GM12892 (cell line): ENCODE measurements around the gene MYO10.

Source experiments
- POLR2A ChIP-seq: IDR thresholded peaks from 2 replicates; pipeline ENCODE4 v1.6.1; 2011; ENCODE audit warnings: low read depth, low read length, control low read depth
- POLR2AphosphoS5 ChIP-seq: IDR thresholded peaks from 2 replicates; pipeline ENCODE4 v1.6.1; 2011; ENCODE audit warnings: low read depth, low read length, control low read depth
- TAF1 ChIP-seq: IDR thresholded peaks from 2 replicates; pipeline ENCODE4 v1.6.1; 2011; ENCODE audit warnings: low read depth, mild to moderate bottlenecking, control low read depth, low read length, borderline replicate concordance

DNA sequence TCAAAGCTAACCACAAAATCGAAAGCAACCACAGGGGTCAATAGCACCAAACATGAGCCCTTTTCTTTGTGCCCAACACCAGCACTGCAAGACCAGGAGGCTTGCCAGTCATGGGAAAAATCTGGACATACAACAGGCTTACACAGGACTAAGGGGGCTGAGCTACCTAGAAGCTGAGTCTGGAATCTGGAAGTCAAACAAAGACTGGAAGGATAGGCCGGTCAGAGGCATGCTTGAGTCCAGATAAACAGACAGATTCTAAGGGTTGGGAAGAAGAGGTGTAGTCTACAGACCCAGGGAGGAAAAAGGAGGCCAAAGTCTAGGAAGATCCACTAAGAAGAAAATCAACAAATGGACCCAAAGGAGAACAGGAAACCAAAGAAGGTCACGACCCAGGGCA is 73.3 kb downstream of the MYO10 start:
- TF ChIP-seq POLR2AphosphoS5 (no peak), POLR2A (no peak), TAF1 (no peak)
